Subcutaneous adipose tissue (tissue), 4 donors: Measurements from ENCODE around the gene ZNF22. TPM values are rescaled to one million over a fixed set of nuclear protein-coding genes. Genes with fewer than 3 reads are reported as not detected.

Experiments
- total RNA-seq, 4 donors: library from RNA; depleted of rRNA; stranded (reverse); fragments of >200 nt; gene quantifications; one replicate each; pipeline ENCODE4 v1.1.0, GENCODE V29; 2016
- TF ChIP-seq, protein P1 (sequence below): fragments of 450-650 bp; IDR thresholded peaks from one replicate; pipeline ENCODE4 v1.5.1; 2016; ENCODE audit warnings: low read depth, mild to moderate bottlenecking, control low read depth, antibody characterized with exemption, moderate library complexity

The ZNF22 gene
- total RNA-seq, 4 donors from 2014 or later: 34.7 to 85.9 (median 46.6) TPM

DNA sequence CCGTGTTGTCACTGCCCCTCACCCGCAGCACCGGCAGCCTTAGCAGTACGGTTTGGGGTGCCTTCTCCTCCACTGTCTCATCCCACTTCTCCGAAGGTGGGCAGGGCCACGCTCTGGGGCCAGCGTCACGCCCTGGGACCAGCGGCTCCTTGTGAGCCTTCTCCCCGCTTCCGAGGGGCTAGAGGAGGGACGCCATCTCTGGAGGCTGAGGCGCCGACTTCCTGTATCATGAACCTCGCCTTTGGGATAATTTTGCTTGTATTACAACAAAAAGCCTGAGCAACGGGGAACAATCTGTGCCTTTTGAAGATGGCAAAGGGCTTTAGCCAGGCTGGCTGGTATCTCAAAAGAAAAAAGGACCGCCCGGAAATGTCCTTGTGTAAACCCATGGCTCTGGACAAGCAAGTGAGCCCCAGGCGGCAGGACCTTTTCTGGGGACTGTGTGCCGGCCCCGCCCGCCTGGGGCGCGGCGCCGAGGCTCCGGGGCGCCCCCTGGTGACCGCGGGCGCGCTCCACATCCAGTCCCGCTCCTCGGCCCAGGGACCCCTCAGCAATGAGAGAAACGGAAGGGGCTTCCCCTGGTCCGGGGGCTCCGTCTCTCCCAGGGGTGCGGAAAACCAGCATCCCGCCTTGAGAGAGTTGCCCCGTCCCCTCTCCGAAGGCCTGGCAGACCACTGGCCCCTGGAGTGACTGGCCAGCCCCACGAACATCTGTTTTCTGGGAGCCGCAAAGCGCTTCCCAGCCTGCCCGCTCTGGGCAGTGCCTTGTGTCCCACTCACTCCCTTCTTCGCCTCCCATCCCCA lies 25.9 kb upstream of the ZNF22 start:
- TF ChIP-seq, protein P1, sequence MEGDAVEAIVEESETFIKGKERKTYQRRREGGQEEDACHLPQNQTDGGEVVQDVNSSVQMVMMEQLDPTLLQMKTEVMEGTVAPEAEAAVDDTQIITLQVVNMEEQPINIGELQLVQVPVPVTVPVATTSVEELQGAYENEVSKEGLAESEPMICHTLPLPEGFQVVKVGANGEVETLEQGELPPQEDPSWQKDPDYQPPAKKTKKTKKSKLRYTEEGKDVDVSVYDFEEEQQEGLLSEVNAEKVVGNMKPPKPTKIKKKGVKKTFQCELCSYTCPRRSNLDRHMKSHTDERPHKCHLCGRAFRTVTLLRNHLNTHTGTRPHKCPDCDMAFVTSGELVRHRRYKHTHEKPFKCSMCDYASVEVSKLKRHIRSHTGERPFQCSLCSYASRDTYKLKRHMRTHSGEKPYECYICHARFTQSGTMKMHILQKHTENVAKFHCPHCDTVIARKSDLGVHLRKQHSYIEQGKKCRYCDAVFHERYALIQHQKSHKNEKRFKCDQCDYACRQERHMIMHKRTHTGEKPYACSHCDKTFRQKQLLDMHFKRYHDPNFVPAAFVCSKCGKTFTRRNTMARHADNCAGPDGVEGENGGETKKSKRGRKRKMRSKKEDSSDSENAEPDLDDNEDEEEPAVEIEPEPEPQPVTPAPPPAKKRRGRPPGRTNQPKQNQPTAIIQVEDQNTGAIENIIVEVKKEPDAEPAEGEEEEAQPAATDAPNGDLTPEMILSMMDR: no peak

DNA sequence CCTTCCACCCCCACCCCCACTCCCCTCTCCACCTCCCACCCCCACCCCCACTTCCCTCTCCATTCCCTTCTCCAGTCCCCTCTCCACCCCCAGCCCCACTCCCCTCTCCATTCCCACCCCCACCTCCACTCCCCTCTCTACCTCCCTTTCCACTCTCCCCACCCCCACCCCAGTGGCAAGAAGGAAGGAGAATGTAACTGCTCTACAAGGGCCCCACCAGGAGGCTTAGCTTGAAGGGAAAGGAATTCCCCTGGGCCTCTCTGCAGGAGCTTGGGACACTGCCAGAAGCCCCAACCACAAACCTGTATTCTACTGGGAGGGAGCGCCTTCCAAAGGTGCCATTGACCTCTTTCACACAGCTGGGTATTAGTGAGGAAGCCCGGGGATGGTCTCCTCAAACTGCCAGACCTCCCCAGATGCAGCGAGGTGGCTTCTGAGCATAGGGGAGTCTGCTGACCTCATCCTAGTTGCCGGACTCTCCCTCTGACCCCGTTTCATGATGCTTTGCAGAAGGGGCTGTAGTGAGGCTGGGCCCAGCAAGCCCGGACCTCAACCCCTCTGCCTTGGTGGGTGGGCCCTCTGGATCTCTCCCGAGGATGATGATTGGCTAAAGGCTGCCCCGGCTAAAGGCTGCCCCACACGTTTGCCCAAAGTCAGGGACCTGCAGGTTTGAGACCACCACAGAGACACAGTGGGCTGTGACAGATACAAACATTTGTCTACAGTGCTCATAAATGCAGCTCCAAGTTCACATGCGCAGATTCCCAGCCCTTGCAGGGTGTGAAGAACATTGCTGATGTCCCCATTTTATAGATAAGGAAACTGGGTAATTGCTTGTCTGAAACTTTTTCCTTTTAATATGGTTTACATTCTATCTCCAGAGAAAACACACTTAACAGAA lies 25.0 kb upstream of the ZNF22 start:
- TF ChIP-seq, protein P1: no peak

DNA sequence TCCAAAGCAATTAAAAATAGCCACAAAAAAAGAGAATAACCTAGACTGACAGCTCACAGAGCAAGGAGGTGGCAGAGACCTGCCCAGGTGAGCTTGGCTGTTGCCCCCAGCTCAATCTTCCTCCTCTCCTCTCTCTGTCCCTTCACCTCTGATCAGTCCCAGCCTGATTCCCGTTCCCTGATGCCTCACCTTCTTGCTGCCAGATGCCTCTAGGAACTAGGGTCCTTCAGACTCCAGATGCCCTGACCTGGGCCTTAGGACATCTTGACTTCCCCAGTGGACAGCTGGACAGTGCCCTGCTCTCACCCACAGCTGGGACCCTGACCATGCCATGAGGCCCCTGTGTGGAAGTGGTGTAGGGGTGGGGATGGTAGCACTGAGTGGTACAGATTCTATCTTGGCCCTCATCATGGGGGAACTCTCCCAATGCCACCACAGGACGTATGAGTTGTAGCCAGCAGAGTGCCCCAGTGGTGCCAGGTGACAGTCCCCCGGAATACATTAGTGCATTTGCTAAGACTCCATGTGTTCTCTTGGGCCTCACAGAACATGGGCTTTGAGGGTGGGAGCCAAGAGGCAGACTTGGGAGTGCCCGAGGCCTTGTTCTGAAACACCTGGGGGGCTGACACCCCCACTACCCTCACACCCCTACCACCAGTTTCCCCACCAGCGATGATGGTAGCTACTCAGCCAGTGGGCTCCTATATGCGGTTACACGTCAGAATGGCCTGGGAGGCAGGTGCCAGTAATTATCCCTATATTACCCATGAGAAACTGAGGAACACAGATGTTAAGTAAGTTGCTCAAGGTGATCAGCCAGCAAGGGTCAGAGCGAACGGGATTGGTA lies 24.1 kb upstream of the ZNF22 start:
- TF ChIP-seq, protein P1: no peak

- TF ChIP-seq, protein P1: no peak
Observed at GRCh38 chr10:44977287-44978212, 23.2 kb upstream of the ZNF22 start.

- TF ChIP-seq, protein P1: no peak
Observed at GRCh38 chr10:44978213-44978569, 22.5 kb upstream of the ZNF22 start.

DNA sequence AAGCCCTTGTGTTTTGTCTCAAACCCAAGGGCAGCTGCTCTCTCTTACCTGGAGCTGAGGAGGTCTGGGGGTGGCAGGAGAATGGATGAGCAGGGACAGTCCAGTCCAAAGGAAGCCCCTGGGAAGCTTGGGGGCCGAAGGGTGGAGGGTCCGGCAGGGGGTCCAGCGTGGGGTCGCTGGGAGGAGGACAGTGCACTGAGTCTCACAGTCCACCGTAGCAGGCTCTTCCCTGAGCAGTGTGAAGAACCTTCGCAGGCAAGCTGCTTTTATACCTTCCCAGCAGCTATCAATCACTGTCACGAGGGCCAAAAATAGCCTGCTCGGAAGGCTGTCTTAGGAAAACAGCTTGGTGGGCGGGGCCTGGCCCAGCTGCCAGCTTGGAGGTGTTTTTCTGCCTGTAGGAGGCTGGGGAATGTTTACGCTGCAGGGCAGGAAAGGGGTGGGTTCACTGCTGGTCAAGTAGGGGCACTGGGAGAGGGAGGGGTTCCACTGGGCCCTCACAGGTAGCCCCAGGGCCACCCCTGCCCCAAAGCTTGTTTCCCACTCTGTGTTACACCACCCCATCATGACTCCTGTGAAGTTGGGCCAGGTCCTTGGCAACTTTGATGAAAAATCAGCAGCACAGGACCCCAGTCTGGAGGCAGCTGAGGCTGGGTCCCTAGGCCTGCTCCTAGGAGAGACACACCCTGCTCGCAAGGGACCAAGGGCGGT lies 22.0 kb upstream of the ZNF22 start, which contains the start of gene DEPP1:
TSS of gene DEPP1 (minus strand) at position 240 of the 711 bp plus-strand sequence. CDS start 779 bp downstream, outside the sequence.
- TF ChIP-seq, protein P1: no peak
